ENCODE data around the gene GRM3. TPM values are rescaled to one million over a fixed set of nuclear protein-coding genes. Genes with fewer than 3 reads are reported as not detected.
"Not testable (repeated sequence)": the region's sequence is repeated elsewhere in the genome, so short reads cannot be mapped to it uniquely, and the experiment has no call there.

Gene GRM3
- total and polyA plus RNA-seq, 2 donors (not counting 3 experiments of a cell fraction or from before 2014, with no cell fraction given), result not detected

- TF ChIP-seq CTCF (IDR thresholded peaks at IDR 0.05; ENCODE audit: extremely low read depth in 1 of 2, insufficient read depth in 1 of 2, low read depth in 1 of 2, low read length in 2 of 2), result no peak
- TF ChIP-seq POLR2AphosphoS5 (IDR thresholded peaks at IDR 0.05; ENCODE audit: insufficient read depth, low read depth, low read length), result no peak
- TF ChIP-seq POLR2A (IDR thresholded peaks at IDR 0.05; ENCODE audit: low read depth, low read length), result no peak
- TF ChIP-seq JUN (IDR thresholded peaks at IDR 0.05; ENCODE audit: borderline replicate concordance, insufficient read depth, insufficient read length, low read depth), result no peak
- TF ChIP-seq FOS (IDR thresholded peaks at IDR 0.05; ENCODE audit: borderline replicate concordance, insufficient read depth, low read length), result no peak
- no peak for TF ChIP-seq MYC (IDR thresholded peaks at IDR 0.05; ENCODE audit: low read depth, low read length)
- TF ChIP-seq GATA2 (IDR thresholded peaks at IDR 0.05; ENCODE audit: insufficient read depth, insufficient read length, low read depth, low read length), result no peak
- no peak for TF ChIP-seq EZH2 (IDR thresholded peaks at IDR 0.05; ENCODE audit: borderline replicate concordance, low read depth, low read length, severe bottlenecking)
- TF ChIP-seq MAX (IDR thresholded peaks at IDR 0.05; ENCODE audit: insufficient read depth, insufficient read length), result no peak
- Histone ChIP-seq H3K9ac (replicated peaks; ENCODE audit: extremely low read depth, insufficient read depth, low read length) (no peak overlapping the region), H3K27me3 (ENCODE audit: control insufficient read depth in 2 of 2, insufficient read depth in 2 of 2, low read length in 2 of 2) (no peaks in the 10 kb centered on the region), H3K9me3 (replicated peaks; ENCODE audit: control insufficient read depth, insufficient read depth, low read length) (peaks cover 2% of the 10 kb centered on the region), H3K4me3 (replicated peaks in 1 of 3; ENCODE audit: insufficient read depth in 1 of 3, low read depth in 1 of 3, low read length in 3 of 3) (no peak overlapping the region), H3K9me1 (replicated peaks; ENCODE audit: control insufficient read depth, extremely low read depth, insufficient read depth, low read length) (no peaks in the 10 kb centered on the region), H2AFZ (ENCODE audit: low read depth, low read length) (no peak overlapping the region), H3K4me2 (ENCODE audit: insufficient read depth, low read length) (no peak overlapping the region), H3K27ac (ENCODE audit: insufficient read depth, low read depth, low read length) (no peak overlapping the region), H3K36me3 (ENCODE audit: control insufficient read depth in 2 of 2, extremely low read depth in 1 of 2, insufficient read depth in 2 of 2, low read length in 2 of 2) (no peaks in the 10 kb centered on the region), H4K20me1 (replicated peaks; ENCODE audit: control insufficient read depth, extremely low read depth, insufficient read depth, low read length) (no peaks in the 10 kb centered on the region), H3K79me2 (ENCODE audit: control insufficient read depth, insufficient read depth, low read length) (no peaks in the 10 kb centered on the region), H3K4me1 (ENCODE audit: control insufficient read depth, extremely low read depth, insufficient read depth, low read length) (no peaks in the 10 kb centered on the region)
- ChIA-PET POLR2A (no interaction called here), CTCF (no interaction called here)
- intact Hi-C loops (cut with micrococcal nuclease) (no loop called here), dilution Hi-C loops (cut with MboI; ENCODE audit: extremely low pct_ligation_motif_present, low sequenced_read_pairs) (no loop called here)
- FAIRE-seq, result no peak
- DNase-seq (ENCODE audit: low read depth, low spot score), result no peak
- no TSS peak for BruUV-seq (replicated peaks)
These were observed 43.0 kb upstream of the GRM3 start for GRCh38 chr7:86600506-86601290.

- FAIRE-seq; H3K4me1 ChIP-seq (ENCODE audit: control insufficient read depth, extremely low read depth, insufficient read depth, low read length); BruUV-seq (replicated peaks); H3K27me3 ChIP-seq (ENCODE audit: control insufficient read depth in 2 of 2, insufficient read depth in 2 of 2, low read length in 2 of 2); H3K4me2 ChIP-seq (ENCODE audit: insufficient read depth, low read length); H3K36me3 ChIP-seq (ENCODE audit: control insufficient read depth in 2 of 2, extremely low read depth in 1 of 2, insufficient read depth in 2 of 2, low read length in 2 of 2); H3K79me2 ChIP-seq (ENCODE audit: control insufficient read depth, insufficient read depth, low read length); dilution Hi-C loops (cut with MboI; ENCODE audit: extremely low pct_ligation_motif_present, low sequenced_read_pairs); H3K9ac ChIP-seq (replicated peaks; ENCODE audit: extremely low read depth, insufficient read depth, low read length); H2AFZ ChIP-seq (ENCODE audit: low read depth, low read length); H4K20me1 ChIP-seq (replicated peaks; ENCODE audit: control insufficient read depth, extremely low read depth, insufficient read depth, low read length); DNase-seq (ENCODE audit: low read depth, low spot score); CTCF ChIA-PET; H3K27ac ChIP-seq (ENCODE audit: insufficient read depth, low read depth, low read length); H3K9me1 ChIP-seq (replicated peaks; ENCODE audit: control insufficient read depth, extremely low read depth, insufficient read depth, low read length); POLR2A ChIA-PET; H3K4me3 ChIP-seq (replicated peaks in 1 of 3; ENCODE audit: insufficient read depth in 1 of 3, low read depth in 1 of 3, low read length in 3 of 3); H3K9me3 ChIP-seq (replicated peaks; ENCODE audit: control insufficient read depth, insufficient read depth, low read length); intact Hi-C loops (cut with micrococcal nuclease): not testable (repeated sequence)
These were observed 28.0 kb upstream of the GRM3 start for GRCh38 chr7:86615711-86616110.
